Testis (tissue), 3 donors: ENCODE data around the gene MLF2. TPM values are rescaled to one million over a fixed set of nuclear protein-coding genes. Genes with fewer than 3 reads are reported as not detected.

Source experiments
- DNase-seq: peaks from one replicate; pipeline ENCODE4 v3.0.0-alpha.2; 2019
- H3K27ac ChIP-seq, 2 donors: fragments of 200-600 bp; sonication (generic); one replicate each; pipeline ENCODE4 v1.5.1; 2019
- H3K27me3 ChIP-seq: fragments of 200-600 bp; sonication (generic); one replicate; pipeline ENCODE4 v1.5.1; 2019
- H3K36me3 ChIP-seq: fragments of 200-600 bp; sonication (generic); one replicate; pipeline ENCODE4 v1.5.1; 2017; ENCODE audit warnings: low read depth; ENCODE audit errors: missing control alignments
- H3K4me1 ChIP-seq: fragments of 200-600 bp; sonication (generic); one replicate; pipeline ENCODE4 v1.5.1; 2019
- H3K4me3 ChIP-seq, 2 donors: fragments of 200-600 bp; sonication (generic); one replicate each; pipeline ENCODE4 v1.5.1; 2017 to 2019
- H3K9me3 ChIP-seq: fragments of 200-600 bp; sonication (generic); one replicate; pipeline ENCODE4 v1.5.1; 2017
- CTCF ChIP-seq, 3 experiments: fragments of 450-650 bp in 2 of 3; fragments of 200-600 bp in 1 of 3; sonication (generic) in 1 of 3; IDR thresholded peaks; one replicate each; pipeline ENCODE4 v1.5.1; 2016 to 2019; ENCODE audit warnings: antibody characterized with exemption in 3 of 3, mild to moderate bottlenecking in 2 of 3, moderate library complexity in 1 of 3
- POLR2A ChIP-seq: fragments of 450-650 bp; IDR thresholded peaks from one replicate; pipeline ENCODE4 v1.6.1; 2017; ENCODE audit warnings: antibody characterized with exemption, mild to moderate bottlenecking, moderate library complexity
- WGBS, 2 donors: methylation state at CpG; one replicate each; pipeline ENCODE4 v1.1.5; 2018; 5-methylcytosine and 5-hydroxymethylcytosine counted together
- intact Hi-C: fragments of 100-400 bp; cut with DNase I; formaldehyde crosslinking; loops from one replicate; pipeline ENCODE4 v1.15.1; 2023; ENCODE audit warnings: low total_unique reads
- polyA plus RNA-seq: library from polyadenylated mRNA; stranded (reverse); fragments of 350-450 nt; fragmentation: Illumina TruSeq; extraction: RNeasy Lipid Tissue Mini Kit (QIAGEN cat#74804); gene quantifications from one replicate; pipeline ENCODE4 v1.2.3, GENCODE V29; 2014; ENCODE audit warnings: low read depth, low replicate concordance; ENCODE audit not compliant: insufficient read depth
- total RNA-seq, 2 donors: library from RNA; depleted of rRNA; stranded (reverse); fragments of >200 nt; gene quantifications; one replicate each; pipeline ENCODE4 v1.2.3, GENCODE V29; 2016

The MLF2 gene
- total and polyA plus RNA-seq, 3 donors from 2014 or later: 177 to 242 (median 211) TPM

- Histone ChIP-seq H3K36me3 (no peaks in the 10 kb centered on the region), H3K27ac (peak overlapping the region; percentile 87 to 96), H3K4me3 (peak overlapping the region in 1 of 2 donors; percentile 44), H3K4me1 (peaks cover 22% of the 10 kb centered on the region), H3K9me3 (no peaks in the 10 kb centered on the region), H3K27me3 (no peaks in the 10 kb centered on the region)
- TF ChIP-seq CTCF (IDR thresholded peaks at IDR 0.05) (no peak), POLR2A (no peak)
- DNase-seq: no peak
- intact Hi-C loops: no loop called here
- WGBS, 2 donors: 38 to 54% methylated on average over 4 of the region's 4 CpGs
These were observed 10.4 kb upstream of the MLF2 start for GRCh38 chr12:6763380-6763779.

GRCh38 chr12:6759741-6760140 is 6.8 kb upstream of the MLF2 start:
- TF ChIP-seq POLR2A: no peak
- TF ChIP-seq CTCF (IDR thresholded peaks at IDR 0.05): no peak
- peaks cover 11% of the 10 kb centered on the region for H3K4me1 ChIP-seq
- H3K9me3 ChIP-seq: no peaks in the 10 kb centered on the region
- no peaks in the 10 kb centered on the region for H3K36me3 ChIP-seq
- H3K27me3 ChIP-seq: no peaks in the 10 kb centered on the region
- H3K4me3 ChIP-seq: no peak overlapping the region
- 81 to 86% methylated on average over 5 of the region's 5 CpGs for WGBS, 2 donors
- intact Hi-C loops: no loop called here
- H3K27ac ChIP-seq: no peak overlapping the region
- no peak for DNase-seq

- no peak for DNase-seq
- Histone ChIP-seq H3K4me3 (no peak overlapping the region), H3K27me3 (no peaks in the 10 kb centered on the region), H3K9me3 (no peaks in the 10 kb centered on the region), H3K27ac (no peak overlapping the region), H3K4me1 (peaks cover 11% of the 10 kb centered on the region), H3K36me3 (no peaks in the 10 kb centered on the region)
- no peak for TF ChIP-seq CTCF (IDR thresholded peaks at IDR 0.05)
- 65 to 76% methylated on average over 9 of the region's 9 CpGs for WGBS, 2 donors
- intact Hi-C loops: no loop called here
These were observed 5.7 kb upstream of the MLF2 start for GRCh38 chr12:6758506-6759095.

- no peaks in the 10 kb centered on the region for H3K9me3 ChIP-seq
- H3K4me1 ChIP-seq: peaks cover 9% of the 10 kb centered on the region
- H3K27me3 ChIP-seq: no peaks in the 10 kb centered on the region
- intact Hi-C loops: no loop called here
- no peaks in the 10 kb centered on the region for H3K36me3 ChIP-seq
- 62 to 84% methylated on average over 8 of the region's 8 CpGs for WGBS, 2 donors
- DNase-seq: no peak
- TF ChIP-seq CTCF (IDR thresholded peaks at IDR 0.05) (no peak), POLR2A (no peak)
- H3K27ac ChIP-seq: no peak overlapping the region
- H3K4me3 ChIP-seq: no peak overlapping the region
These were observed 4.2 kb upstream of the MLF2 start for GRCh38 chr12:6757028-6757690.

- no peak for TF ChIP-seq POLR2A
- no peak for TF ChIP-seq CTCF (IDR thresholded peaks at IDR 0.05)
- H3K27ac ChIP-seq: peak overlapping the region; percentile 99
- intact Hi-C loops: no loop called here
- no peaks in the 10 kb centered on the region for H3K27me3 ChIP-seq
- H3K4me3 ChIP-seq: no peak overlapping the region
- no peaks in the 10 kb centered on the region for H3K36me3 ChIP-seq
- no peak for DNase-seq
- H3K4me1 ChIP-seq: peaks cover 13% of the 10 kb centered on the region
- H3K9me3 ChIP-seq: no peaks in the 10 kb centered on the region
- 84 to 90% methylated on average over 2 of the region's 2 CpGs for WGBS, 2 donors
These were observed 1.5 kb upstream of the MLF2 start for GRCh38 chr12:6754411-6754810.
